GM18867 (cell line): Measurements from ENCODE around the gene ETNK1.

Experiments
- ATAC-seq: cut with Tn5 transposase; IDR thresholded peaks from one replicate; pipeline ENCODE4 v1.9.1; 2021; ENCODE audit warnings: mild to moderate bottlenecking, moderate library complexity; ENCODE audit not compliant: unreplicated experiment

The ETNK1 gene

GRCh38 chr12:22731236-22731635, 106.3 kb downstream of the ETNK1 start:
- ATAC-seq = peak; percentile 41

- no peak for ATAC-seq
Observed at GRCh38 chr12:22733756-22734155, 108.8 kb downstream of the ETNK1 start.

- ATAC-seq = no peak
Observed at GRCh38 chr12:22738945-22739344, 114.0 kb downstream of the ETNK1 start.
